Activated CD4-positive, alpha-beta T cell treated with anti-CD3 and anti-CD28 coated beads, Interleukin-2, amount 10 ng/mL, durations not matched to agents 24 days and 14 days (primary cell): ENCODE measurements around the gene CCDC146. TPM values are rescaled to one million over a fixed set of nuclear protein-coding genes. Genes with fewer than 3 reads are reported as not detected.
A peak's percentile ranks its signal among the peaks of the same experiment; 100 is the strongest.
"Not testable (repeated sequence)": the region's sequence is repeated elsewhere in the genome, so short reads cannot be mapped to it uniquely, and the experiment has no call there.

Experiments used
- DNase-seq: peaks from one replicate; pipeline ENCODE4 v3.0.0; 2022
- H3K27ac Mint-ChIP-seq: one replicate; pipeline ENCODE4 v1.8.0; 2022; ENCODE audit warnings: mild to moderate bottlenecking, mixed read lengths
- H3K27me3 Mint-ChIP-seq: one replicate; pipeline ENCODE4 v1.8.0; 2022; ENCODE audit warnings: mixed read lengths
- H3K36me3 Mint-ChIP-seq: one replicate; pipeline ENCODE4 v1.8.0; 2022; ENCODE audit warnings: low read depth, mild to moderate bottlenecking, mixed read lengths
- H3K4me1 Mint-ChIP-seq: one replicate; pipeline ENCODE4 v1.8.0; 2021; ENCODE audit warnings: mixed read lengths
- H3K4me3 Mint-ChIP-seq: one replicate; pipeline ENCODE4 v1.8.0; 2022; ENCODE audit warnings: mild to moderate bottlenecking, moderate library complexity, mixed read lengths
- H3K9me3 Mint-ChIP-seq: one replicate; pipeline ENCODE4 v1.8.0; 2021; ENCODE audit warnings: mixed read lengths
- intact Hi-C: fragments of 100-400 bp; cut with micrococcal nuclease; formaldehyde crosslinking; loops from one replicate; pipeline ENCODE4 v1.15.1; 2023
- total RNA-seq: library from RNA; stranded (reverse); gene quantifications from 2 replicates; pipeline ENCODE4 v1.2.3, GENCODE V29; 2022

Gene CCDC146
- total RNA-seq, 1 donor from 2014 or later: 1.5 TPM

DNA sequence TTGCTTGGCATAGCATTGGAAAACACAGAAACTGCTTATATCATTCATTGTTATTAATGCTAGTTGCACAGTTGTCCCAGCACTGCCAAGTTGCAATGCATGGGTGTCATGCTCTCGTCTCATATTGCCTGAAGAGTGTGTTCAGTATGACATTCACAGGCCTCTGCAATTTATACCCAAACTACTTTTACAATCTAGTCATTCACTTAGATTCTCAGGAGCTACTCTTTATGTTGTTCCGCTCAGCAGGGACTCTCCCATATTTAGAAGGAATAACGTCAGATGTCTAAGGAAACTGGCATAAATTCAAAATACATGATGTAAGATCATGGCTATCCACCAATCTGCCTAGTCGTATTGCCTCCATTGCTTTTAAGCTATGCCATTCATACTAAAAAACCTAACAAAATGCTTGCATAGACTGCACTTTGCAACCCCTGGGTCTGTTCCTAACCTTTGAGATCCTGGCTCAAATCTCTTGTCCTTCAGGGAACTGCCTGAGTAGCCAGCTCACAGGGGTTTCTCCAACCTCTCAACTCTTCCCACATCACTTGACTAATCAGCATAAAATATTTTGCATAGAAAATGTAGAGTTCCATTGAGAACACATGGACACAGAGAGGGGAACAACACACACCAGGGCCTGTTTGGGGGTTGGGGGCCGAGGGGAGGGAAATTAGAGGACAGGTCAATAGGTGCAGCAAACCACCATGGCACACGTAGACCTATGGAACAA, 50.2 kb downstream of the CCDC146 start:
- H3K27me3 Mint-ChIP-seq, H3K27ac Mint-ChIP-seq: not testable (repeated sequence)

DNA sequence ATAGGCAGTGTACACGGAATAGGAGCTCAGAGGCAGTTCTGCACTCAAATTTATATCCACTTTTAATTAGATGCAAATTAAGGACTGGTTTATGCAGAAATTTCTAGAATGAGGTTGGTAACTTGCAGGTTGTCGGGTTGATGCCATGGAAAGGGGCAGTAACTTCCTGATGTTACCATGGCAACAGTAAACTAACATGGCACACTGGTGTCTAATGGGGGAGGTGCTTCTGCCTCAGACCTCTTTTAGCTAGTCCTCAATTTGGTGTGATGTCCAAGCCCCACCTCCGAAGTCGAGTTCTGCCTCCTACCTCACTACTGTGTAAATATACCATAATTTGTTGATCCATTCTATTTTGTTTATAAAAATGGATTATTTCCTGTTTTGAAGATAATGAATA, 52.0 kb downstream of the CCDC146 start:
- H3K4me1 Mint-ChIP-seq, H3K36me3 Mint-ChIP-seq, H3K4me3 Mint-ChIP-seq, intact Hi-C loops, DNase-seq, H3K27me3 Mint-ChIP-seq, H3K27ac Mint-ChIP-seq, H3K9me3 Mint-ChIP-seq: not testable (repeated sequence)

More for the DNA sequence above, 50.2 kb downstream of the CCDC146 start:
- H3K36me3 Mint-ChIP-seq, H3K4me1 Mint-ChIP-seq, H3K4me3 Mint-ChIP-seq, DNase-seq, H3K9me3 Mint-ChIP-seq, intact Hi-C loops: not testable (repeated sequence)

DNA sequence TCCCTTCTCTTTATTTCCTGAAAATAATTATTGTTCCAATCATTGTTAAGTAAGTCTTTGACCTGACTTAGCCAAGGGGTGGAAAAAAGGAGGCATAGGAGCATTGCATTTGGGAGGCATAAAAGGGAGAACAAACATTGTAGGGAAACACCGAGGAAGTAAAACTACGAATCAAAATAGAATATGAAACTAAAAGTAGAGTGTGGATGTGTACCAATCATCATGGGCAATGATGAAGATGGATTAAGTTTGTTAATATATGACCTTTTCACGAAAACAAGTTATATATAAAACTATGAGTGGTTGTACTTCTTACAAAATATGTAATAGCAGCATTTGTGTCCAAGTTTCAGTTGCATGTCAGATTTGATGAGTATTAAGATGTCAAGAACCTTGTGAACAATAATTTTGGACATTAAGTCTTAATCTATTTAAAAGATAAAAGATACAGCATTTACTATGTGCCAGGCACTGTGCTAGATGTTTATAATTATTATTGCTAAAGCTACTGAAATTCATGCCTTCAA, 52.9 kb downstream of the CCDC146 start:
- H3K9me3 Mint-ChIP-seq, H3K4me1 Mint-ChIP-seq, intact Hi-C loops, H3K27ac Mint-ChIP-seq, H3K36me3 Mint-ChIP-seq, H3K4me3 Mint-ChIP-seq, DNase-seq, H3K27me3 Mint-ChIP-seq: not testable (repeated sequence)

DNA sequence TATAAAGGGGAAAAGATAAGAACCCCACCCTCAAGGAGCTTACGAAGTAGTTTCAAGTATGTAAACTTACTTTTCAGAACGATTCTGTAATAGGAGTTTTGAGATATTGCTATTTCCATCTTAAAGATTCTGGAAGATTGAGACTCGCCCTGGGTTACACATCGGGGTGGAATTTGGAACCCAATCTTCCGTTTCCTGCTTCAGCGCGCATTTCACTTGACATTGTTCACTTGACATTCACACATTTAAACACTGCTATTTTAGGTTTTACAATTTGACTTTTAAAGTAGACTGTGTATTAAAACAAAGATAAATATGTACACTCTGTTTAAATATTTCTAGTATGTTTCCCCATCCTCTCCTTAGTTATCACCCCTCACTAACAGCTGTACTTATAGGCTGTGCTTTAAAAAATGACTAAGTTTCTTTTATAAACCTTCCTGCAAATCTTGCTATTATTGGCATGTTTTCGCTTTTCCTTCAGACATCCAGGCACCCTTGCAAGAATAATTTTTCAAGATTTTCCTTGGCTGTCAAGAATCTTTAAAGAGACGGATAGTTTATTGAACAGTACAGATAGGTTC, 55.0 kb downstream of the CCDC146 start:
- H3K9me3 Mint-ChIP-seq, H3K27ac Mint-ChIP-seq, H3K36me3 Mint-ChIP-seq, H3K4me1 Mint-ChIP-seq, H3K4me3 Mint-ChIP-seq, intact Hi-C loops, H3K27me3 Mint-ChIP-seq, DNase-seq: not testable (repeated sequence)

DNA sequence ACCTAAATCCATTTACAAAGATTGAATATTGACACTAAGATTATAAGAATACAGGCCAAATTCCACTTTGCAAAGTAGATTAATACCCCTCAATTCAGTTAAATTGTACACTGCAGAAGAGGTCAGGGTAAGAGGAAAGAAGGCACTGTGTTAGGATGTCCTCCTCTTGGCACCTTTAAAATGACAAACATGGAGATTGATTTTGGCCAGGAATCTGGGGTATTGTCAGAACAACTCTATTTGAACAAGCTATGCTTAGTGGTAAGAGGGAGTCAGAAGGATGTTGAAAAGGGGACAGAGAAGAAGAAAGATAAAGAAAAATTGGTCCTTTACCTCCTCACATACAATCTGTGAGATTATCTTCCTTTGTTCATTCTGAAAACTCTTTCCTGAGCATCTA, 55.6 kb downstream of the CCDC146 start:
- H3K27me3 Mint-ChIP-seq, H3K9me3 Mint-ChIP-seq, H3K4me1 Mint-ChIP-seq, H3K4me3 Mint-ChIP-seq, H3K27ac Mint-ChIP-seq, DNase-seq, H3K36me3 Mint-ChIP-seq, intact Hi-C loops: not testable (repeated sequence)

DNA sequence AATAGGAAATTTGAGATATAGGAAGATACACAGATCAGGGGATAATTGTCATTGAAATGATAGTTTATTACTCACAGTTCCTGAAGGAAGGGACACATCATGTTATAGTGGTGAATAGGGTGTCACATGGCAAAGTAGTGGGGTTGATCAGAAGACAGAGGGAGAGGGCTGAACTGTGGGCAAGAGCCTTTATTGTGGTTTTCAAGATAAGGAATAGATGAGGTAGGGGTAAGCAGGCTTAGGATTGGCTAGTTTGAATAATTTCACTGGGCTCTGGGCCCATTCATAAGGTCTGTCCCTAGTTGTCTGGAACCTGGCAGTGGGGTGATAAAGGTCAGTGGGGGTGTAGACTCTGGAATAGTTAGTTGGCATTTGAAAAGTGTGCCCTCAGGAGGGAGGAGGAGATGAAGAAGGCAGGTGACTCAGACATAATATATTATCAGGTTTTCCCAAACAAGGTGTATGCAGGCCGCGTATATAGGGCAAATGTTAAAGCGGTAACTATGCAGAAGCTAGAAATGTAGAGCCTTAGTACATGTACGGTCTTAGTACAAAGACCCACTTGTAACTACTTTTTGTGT, 58.7 kb downstream of the CCDC146 start:
- Mint-ChIP-seq H3K27me3 (no peaks in the 10 kb centered on the region), H3K4me3 (no peak overlapping the region), H3K9me3 (peaks cover 12% of the 10 kb centered on the region), H3K4me1 (no peaks in the 10 kb centered on the region), H3K36me3 (no peaks in the 10 kb centered on the region), H3K27ac (no peak overlapping the region)
- intact Hi-C loops: no loop called here
- no peak for DNase-seq

DNA sequence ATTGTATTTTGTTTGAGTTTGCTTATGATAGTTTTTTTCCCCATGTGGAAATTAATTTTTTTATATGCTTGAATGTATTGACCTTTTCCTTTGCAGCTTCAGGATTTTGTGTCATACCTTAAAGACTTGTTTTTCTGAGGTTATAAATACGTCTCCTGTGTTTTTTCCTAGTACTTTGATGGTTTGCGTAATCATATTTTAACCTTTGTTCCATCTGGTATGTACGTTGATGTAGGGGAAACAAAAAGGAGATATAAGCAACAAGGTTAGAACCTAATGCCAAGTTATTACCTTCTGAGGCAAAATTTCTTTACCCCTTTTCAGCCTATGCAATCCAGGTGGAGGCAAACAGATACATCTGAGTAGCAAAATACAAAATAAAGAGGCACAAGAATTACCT, 59.3 kb downstream of the CCDC146 start:
- Mint-ChIP-seq H3K4me1 (no peaks in the 10 kb centered on the region), H3K36me3 (no peaks in the 10 kb centered on the region), H3K27me3 (no peaks in the 10 kb centered on the region), H3K4me3 (no peak overlapping the region), H3K27ac (no peak overlapping the region), H3K9me3 (peaks cover 12% of the 10 kb centered on the region)
- no peak for DNase-seq
- intact Hi-C loops: no loop called here

DNA sequence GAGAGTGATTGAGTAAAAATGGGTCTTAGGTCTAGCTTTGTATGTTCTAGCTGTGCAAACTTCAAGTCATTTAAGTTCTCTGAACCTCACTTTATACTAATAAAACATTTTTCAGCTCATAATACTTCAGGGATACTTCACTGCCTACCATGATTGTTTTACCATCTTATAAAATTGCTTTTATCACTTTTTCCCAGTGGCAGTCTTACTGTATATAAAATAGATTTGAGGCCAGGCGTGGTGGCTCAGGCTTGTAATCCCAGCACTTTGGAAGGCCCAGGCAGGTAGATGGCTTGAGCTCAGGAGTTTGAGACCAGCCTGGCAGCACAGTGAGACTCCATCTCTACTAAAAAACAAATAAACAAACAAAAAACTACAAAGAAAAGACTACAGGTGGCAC, 59.8 kb downstream of the CCDC146 start:
- H3K36me3 Mint-ChIP-seq: no peaks in the 10 kb centered on the region
- H3K9me3 Mint-ChIP-seq: peaks cover 12% of the 10 kb centered on the region
- no peak for DNase-seq
- H3K27ac Mint-ChIP-seq: no peak overlapping the region
- intact Hi-C loops: no loop called here
- no peak overlapping the region for H3K4me3 Mint-ChIP-seq
- H3K27me3 Mint-ChIP-seq: no peaks in the 10 kb centered on the region
- no peaks in the 10 kb centered on the region for H3K4me1 Mint-ChIP-seq

DNA sequence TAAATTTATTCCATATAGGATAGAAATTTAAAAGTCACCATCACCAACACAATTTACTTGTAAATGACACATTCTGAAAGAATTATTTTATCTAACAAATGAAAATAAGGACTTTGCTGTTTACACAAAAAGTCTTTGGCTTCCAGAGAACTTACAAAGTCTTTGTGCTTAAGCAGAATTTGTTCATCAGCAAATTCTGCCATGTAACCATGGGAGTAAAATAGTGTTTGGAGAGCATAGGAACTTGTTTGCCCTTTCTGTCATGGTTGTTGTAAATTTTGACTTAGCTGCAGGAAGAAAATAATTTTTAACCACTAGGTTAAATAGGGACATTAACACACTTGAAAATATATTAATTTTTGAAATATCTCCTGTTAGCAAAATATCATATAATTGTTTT, 62.0 kb downstream of the CCDC146 start:
- no peak overlapping the region for H3K27ac Mint-ChIP-seq
- intact Hi-C loops: loop anchor here (2.0 kb wide), 1 partner anchor 14 kb away; the partner anchor contains the start of gene FGL2
- H3K4me1 Mint-ChIP-seq: peaks cover 2% of the 10 kb centered on the region
- H3K4me3 Mint-ChIP-seq: no peak overlapping the region
- peaks cover 12% of the 10 kb centered on the region for H3K9me3 Mint-ChIP-seq
- H3K36me3 Mint-ChIP-seq: no peaks in the 10 kb centered on the region
- DNase-seq: no peak
- H3K27me3 Mint-ChIP-seq: no peaks in the 10 kb centered on the region

DNA sequence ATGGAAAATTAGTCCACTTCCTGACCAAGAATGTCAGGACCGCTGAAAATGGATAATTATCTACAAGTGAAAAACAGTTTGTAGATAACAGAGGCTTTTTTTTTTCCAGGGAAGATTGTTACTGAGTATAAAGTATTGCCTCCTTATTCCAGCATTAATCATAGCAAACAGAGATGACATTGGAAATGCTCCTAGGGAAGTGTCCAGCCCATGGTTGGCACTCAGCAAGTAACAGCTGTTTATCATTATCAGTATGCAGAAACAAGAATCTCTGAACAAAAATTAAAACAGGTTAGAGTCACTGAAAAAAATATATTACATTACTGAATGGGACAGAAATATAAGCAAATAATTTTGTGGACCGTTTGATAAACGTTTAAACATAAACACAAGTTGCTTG, 62.6 kb downstream of the CCDC146 start:
- no peak for DNase-seq
- no peak overlapping the region for H3K27ac Mint-ChIP-seq
- peaks cover 2% of the 10 kb centered on the region for H3K4me1 Mint-ChIP-seq
- H3K4me3 Mint-ChIP-seq: no peak overlapping the region
- no peaks in the 10 kb centered on the region for H3K27me3 Mint-ChIP-seq
- peaks cover 12% of the 10 kb centered on the region for H3K9me3 Mint-ChIP-seq
- intact Hi-C loops: loop anchor here (2.0 kb wide), 1 partner anchor 14 kb away; the partner anchor contains the start of gene FGL2
- no peaks in the 10 kb centered on the region for H3K36me3 Mint-ChIP-seq

DNA sequence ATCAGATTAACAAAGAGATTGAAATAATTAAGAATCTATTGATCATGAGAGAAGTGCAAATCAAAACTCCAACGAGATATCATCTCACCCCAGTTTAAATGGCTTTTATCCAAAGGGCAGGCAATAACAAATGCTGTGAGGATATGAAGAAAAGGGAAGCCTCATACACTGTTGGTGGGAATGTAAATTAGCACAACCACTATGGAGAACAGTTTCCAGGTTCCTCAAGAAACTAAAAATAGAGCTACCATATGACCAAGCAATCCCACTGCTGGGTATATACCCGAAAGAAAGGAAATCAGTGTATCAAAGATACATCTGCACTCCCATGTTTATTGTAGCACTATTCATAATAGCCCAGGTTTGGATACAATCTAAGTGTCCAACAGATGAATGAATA, 63.5 kb downstream of the CCDC146 start:
- Mint-ChIP-seq H3K27me3 (no peaks in the 10 kb centered on the region), H3K27ac (no peak overlapping the region), H3K4me3 (no peak overlapping the region), H3K36me3 (no peaks in the 10 kb centered on the region), H3K9me3 (peaks cover 12% of the 10 kb centered on the region), H3K4me1 (peaks cover 2% of the 10 kb centered on the region)
- intact Hi-C loops: loop anchor here (2.0 kb wide), 1 partner anchor 13 kb away; the partner anchor contains the start of gene FGL2
- DNase-seq: no peak

DNA sequence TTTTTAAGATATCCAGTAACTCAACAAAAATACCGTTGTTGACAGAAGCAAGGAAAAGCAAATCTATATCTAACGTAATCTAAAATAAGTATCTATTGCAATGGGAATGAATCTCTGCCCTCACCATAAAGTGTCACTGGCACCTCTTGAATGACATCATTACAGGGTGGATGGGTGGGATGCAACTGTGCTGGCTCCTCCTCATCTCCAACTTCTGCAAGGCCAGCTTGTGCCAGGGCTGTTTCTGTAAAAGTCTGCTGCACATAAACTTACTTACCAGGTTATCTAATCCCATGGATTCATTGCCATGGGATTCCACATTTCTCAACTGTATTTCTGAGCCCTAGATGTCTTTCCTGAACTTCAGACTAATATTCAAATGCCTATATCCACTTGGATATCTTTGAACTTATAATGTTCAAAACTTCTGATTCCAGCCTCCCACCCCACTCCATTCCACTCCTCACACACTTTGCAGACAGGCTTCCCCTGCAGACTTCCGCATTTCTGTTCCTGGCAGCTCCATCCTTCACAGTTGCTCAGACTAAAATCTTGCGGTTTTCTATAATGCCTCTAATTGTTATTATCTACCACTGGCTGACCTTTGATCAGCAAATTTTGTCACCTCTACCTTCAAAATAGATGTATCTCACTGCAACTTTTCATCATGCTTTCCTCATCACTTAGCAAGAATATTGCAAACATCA, 66.5 kb downstream of the CCDC146 start:
- no peak for DNase-seq
- H3K4me1 Mint-ChIP-seq: peaks cover 11% of the 10 kb centered on the region
- H3K9me3 Mint-ChIP-seq: no peaks in the 10 kb centered on the region
- H3K27ac Mint-ChIP-seq: no peak overlapping the region
- intact Hi-C loops: no loop called here
- H3K27me3 Mint-ChIP-seq: no peaks in the 10 kb centered on the region
- H3K36me3 Mint-ChIP-seq: no peaks in the 10 kb centered on the region
- H3K4me3 Mint-ChIP-seq: no peak overlapping the region

DNA sequence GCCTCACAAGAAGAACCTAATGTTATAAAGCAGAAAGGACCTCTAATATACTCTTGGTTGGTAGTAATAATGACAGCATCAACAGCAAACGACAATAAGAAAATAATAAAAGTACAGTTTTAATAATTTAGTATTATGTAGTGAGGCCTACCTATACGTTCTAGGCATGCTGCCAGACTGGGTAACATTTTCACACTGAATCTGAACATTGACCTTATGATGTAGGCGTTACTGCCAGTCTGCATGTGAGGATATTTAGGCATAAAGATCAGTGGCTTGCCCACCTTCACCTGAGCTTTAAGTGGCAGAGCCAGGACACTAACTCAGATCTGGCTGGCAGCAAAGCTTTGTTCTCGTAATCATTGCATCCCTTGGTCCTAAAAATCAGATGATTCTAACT, 74.7 kb downstream of the CCDC146 start:
- H3K27me3 Mint-ChIP-seq: no peaks in the 10 kb centered on the region
- peaks cover 43% of the 10 kb centered on the region for H3K4me1 Mint-ChIP-seq
- peaks cover 2% of the 10 kb centered on the region for H3K36me3 Mint-ChIP-seq
- intact Hi-C loops: no loop called here
- no peaks in the 10 kb centered on the region for H3K9me3 Mint-ChIP-seq
- H3K4me3 Mint-ChIP-seq: no peak overlapping the region
- peak; percentile 52 for DNase-seq
- H3K27ac Mint-ChIP-seq: no peak overlapping the region
